ENCODE results near the gene GNAQ.

DNA sequence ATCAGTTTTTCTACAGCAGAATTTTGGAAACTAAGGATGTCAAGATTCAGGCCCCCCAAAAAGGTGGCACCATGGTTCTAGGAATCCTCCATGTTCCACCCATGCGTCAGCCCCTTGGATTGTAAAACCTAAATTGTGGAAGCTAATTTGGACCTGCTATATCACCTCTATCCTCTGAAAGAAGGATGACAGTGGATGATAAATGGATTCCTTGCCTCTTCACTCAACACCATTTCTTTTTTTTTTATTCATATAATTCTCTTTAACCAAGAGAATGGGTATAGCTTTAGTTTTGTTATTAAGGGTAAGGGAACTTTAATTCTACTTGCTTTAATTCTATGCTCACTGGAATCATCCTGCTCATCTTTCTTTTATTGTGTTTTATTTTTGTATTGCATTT, 71.8 kb downstream of the GNAQ start:
- TF ChIP-seq, protein P1, sequence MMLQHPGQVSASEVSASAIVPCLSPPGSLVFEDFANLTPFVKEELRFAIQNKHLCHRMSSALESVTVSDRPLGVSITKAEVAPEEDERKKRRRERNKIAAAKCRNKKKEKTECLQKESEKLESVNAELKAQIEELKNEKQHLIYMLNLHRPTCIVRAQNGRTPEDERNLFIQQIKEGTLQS (IDR thresholded peaks at IDR 0.05): no peak
- TF ChIP-seq, protein P2, sequence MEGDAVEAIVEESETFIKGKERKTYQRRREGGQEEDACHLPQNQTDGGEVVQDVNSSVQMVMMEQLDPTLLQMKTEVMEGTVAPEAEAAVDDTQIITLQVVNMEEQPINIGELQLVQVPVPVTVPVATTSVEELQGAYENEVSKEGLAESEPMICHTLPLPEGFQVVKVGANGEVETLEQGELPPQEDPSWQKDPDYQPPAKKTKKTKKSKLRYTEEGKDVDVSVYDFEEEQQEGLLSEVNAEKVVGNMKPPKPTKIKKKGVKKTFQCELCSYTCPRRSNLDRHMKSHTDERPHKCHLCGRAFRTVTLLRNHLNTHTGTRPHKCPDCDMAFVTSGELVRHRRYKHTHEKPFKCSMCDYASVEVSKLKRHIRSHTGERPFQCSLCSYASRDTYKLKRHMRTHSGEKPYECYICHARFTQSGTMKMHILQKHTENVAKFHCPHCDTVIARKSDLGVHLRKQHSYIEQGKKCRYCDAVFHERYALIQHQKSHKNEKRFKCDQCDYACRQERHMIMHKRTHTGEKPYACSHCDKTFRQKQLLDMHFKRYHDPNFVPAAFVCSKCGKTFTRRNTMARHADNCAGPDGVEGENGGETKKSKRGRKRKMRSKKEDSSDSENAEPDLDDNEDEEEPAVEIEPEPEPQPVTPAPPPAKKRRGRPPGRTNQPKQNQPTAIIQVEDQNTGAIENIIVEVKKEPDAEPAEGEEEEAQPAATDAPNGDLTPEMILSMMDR (IDR thresholded peaks at IDR 0.05; ENCODE audit: low read depth, low read length, missing input control): no peak
- TF ChIP-seq HNF4G (IDR thresholded peaks at IDR 0.05) (no peak), TAF1 (conservative IDR thresholded peaks at IDR 0.05) (no peak), RXRA (IDR thresholded peaks at IDR 0.05) (no peak), RAD21 (IDR thresholded peaks at IDR 0.05) (no peak), JUND (IDR thresholded peaks at IDR 0.05) (no peak), YY1 (IDR thresholded peaks at IDR 0.05) (no peak), EGR1 (IDR thresholded peaks at IDR 0.05; ENCODE audit: low read depth in 2 of 2) (no peak), SP1 (IDR thresholded peaks at IDR 0.05) (no peak), HNF4A (conservative IDR thresholded peaks at IDR 0.05) (no peak)
- TF ChIP-seq, protein P3, sequence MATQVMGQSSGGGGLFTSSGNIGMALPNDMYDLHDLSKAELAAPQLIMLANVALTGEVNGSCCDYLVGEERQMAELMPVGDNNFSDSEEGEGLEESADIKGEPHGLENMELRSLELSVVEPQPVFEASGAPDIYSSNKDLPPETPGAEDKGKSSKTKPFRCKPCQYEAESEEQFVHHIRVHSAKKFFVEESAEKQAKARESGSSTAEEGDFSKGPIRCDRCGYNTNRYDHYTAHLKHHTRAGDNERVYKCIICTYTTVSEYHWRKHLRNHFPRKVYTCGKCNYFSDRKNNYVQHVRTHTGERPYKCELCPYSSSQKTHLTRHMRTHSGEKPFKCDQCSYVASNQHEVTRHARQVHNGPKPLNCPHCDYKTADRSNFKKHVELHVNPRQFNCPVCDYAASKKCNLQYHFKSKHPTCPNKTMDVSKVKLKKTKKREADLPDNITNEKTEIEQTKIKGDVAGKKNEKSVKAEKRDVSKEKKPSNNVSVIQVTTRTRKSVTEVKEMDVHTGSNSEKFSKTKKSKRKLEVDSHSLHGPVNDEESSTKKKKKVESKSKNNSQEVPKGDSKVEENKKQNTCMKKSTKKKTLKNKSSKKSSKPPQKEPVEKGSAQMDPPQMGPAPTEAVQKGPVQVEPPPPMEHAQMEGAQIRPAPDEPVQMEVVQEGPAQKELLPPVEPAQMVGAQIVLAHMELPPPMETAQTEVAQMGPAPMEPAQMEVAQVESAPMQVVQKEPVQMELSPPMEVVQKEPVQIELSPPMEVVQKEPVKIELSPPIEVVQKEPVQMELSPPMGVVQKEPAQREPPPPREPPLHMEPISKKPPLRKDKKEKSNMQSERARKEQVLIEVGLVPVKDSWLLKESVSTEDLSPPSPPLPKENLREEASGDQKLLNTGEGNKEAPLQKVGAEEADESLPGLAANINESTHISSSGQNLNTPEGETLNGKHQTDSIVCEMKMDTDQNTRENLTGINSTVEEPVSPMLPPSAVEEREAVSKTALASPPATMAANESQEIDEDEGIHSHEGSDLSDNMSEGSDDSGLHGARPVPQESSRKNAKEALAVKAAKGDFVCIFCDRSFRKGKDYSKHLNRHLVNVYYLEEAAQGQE (IDR thresholded peaks at IDR 0.05): no peak
- TF ChIP-seq, protein P4, sequence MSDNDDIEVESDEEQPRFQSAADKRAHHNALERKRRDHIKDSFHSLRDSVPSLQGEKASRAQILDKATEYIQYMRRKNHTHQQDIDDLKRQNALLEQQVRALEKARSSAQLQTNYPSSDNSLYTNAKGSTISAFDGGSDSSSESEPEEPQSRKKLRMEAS (IDR thresholded peaks at IDR 0.05): no peak
- TF ChIP-seq, protein P5, sequence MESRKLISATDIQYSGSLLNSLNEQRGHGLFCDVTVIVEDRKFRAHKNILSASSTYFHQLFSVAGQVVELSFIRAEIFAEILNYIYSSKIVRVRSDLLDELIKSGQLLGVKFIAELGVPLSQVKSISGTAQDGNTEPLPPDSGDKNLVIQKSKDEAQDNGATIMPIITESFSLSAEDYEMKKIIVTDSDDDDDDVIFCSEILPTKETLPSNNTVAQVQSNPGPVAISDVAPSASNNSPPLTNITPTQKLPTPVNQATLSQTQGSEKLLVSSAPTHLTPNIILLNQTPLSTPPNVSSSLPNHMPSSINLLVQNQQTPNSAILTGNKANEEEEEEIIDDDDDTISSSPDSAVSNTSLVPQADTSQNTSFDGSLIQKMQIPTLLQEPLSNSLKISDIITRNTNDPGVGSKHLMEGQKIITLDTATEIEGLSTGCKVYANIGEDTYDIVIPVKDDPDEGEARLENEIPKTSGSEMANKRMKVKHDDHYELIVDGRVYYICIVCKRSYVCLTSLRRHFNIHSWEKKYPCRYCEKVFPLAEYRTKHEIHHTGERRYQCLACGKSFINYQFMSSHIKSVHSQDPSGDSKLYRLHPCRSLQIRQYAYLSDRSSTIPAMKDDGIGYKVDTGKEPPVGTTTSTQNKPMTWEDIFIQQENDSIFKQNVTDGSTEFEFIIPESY (IDR thresholded peaks at IDR 0.05): no peak
